Activated CD8-positive, alpha-beta memory T cell treated with anti-CD3 and anti-CD28 coated beads for 24 hours (primary cell): Measurements from ENCODE around the gene MATN4.

Source experiments
- DNase-seq: peaks from one replicate; pipeline ENCODE4 v3.0.0-alpha.2; 2020

Gene MATN4

GRCh38 chr20:45288376-45288775, 19.7 kb downstream of the MATN4 start:
- peak; percentile 43 for DNase-seq

DNA sequence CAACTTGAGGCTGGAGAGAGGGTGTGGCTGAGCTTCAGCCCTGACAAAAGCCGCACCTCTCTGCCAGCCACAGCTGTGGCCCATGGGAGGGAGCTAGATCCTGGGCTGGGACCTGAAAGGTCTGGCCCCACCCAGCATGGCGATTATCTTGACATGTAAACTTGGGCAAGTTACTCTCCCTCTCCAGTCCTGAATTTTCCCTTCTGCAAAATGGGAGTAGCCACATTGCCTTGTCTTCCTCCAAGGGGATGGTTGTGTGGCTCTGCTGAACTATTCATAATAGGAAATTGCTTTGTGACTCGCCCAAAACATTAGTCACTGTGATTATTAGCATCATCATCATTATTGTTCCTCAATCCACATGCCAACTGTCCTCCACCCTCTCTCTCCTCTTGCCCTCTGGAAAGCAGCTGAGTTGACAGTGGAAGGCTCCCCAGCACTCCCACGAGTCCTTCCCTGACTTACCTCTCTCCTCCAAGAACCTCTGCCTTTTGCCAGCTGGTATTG, 24.5 kb downstream of the MATN4 start:
- DNase-seq, result no peak

DNA sequence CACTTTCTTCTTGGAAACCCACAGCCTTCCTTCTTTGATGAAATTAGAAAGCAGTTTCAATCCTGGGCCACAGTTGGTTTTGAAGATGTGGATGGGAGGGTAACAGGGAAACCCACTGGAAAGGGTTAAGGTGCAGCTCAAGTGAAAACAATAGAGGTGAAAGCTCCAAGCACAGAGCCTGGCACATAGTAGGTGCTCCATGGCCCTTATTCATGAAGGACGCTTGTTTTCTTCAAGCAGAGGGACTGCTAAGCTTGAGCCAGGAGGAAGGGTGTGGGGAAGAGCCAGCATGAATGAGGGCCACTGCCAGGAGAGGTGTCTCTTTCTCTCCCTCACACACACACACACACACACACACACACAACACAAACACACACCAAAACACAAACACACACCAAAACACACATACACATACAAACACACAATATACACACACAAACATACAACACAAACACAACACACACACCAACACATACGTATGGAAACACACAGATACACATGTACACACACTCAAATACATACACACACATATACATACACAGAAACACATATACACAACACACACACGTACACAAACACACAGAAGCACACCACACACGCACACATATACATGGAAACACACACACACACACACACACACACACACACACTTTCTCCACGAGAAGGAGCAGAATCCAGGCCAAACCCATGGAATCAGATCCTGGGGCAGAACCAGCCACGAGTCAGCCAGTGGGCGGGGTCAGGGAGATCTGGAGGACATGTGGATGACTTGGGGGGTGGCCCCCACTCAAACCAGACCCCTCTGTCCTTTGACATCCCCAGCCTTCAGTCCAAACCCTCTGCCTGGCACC, 25.2 kb downstream of the MATN4 start:
- DNase-seq, result no peak

GRCh38 chr20:45279992-45280391, 28.1 kb downstream of the MATN4 start:
- DNase-seq, result no peak

- no peak for DNase-seq
Measured at GRCh38 chr20:45275338-45275737, 32.8 kb downstream of the MATN4 start.

DNA sequence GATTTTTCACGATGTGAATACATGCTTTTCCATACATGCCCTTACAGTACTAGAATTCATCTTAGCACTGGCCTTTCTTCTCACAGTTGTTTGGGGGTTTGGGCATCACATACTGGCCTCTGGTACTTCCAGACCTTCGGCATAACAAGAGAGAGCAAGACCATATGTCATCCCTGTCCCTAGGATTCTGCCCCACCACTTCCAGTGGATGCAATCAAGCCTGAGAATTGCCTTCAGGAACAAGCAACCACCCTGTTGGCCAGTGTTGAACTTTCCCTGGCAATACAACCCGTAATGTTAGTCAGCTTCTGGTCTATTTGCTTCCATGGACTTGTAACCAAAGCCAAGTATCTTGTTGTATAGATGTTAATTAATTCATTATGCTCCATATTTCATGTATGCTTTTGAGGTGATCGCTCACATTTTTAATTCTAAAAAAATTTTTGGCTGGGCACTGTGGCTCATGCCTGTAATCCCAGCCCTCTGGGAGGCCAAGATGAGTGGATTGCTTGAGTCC, 38.3 kb downstream of the MATN4 start:
- DNase-seq, result no peak

GRCh38 chr20:45269056-45269455, 39.0 kb downstream of the MATN4 start:
- DNase-seq, result no peak

DNA sequence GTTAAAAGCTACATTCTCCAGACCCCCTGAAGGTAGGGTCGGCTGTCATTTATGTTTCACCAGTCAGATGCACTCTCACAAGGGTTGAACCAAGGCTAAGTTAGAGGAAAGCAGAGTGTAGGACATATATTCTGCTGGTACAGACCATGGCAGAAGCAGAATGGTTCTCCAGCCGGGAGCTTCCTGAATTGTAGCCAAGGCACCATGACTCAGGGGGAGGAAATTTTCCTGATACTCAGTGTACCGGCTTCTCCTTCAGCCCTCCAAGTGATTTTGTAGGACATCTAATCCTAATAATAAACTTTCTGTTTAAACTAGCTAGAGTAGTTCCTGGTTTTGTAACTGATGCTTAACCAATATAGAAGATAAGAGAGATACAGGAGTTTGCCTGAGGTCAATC, 39.6 kb downstream of the MATN4 start:
- no peak for DNase-seq

- DNase-seq, result no peak
Measured at GRCh38 chr20:45266977-45267376, 41.1 kb downstream of the MATN4 start.

DNA sequence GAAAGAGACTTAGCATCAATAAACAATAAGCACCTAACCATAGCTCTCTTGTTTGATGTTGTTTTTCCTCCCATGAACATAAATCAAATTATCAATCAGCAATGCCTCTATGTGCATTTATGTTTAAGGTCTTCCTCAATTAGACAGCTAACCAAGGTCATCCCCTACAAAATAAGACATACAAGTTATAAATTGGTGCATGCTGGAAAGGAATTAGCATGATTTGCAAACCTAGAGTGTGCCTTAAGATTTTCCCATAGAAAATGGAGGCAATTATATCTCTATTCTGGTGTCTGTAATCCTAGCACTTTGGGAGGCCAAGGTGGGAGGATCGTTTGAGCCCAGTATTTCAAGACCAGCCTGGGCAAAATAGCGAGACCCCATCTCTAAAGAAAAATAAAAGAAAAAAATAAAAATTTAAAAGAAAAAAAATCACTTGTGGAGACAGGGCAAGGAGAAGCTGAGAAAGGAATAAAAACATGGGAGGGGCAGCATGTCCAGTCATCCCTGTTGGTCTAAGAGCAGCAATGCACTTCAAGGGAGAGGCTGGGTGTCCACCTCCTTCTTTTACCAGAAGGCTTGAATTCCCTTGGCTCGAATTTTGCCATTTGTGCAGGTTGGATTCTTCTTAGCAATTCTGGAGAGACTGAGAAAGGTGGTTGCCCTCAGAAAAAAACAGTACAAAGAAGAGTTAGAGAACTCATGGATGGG, 44.4 kb downstream of the MATN4 start:
- DNase-seq, result no peak

DNA sequence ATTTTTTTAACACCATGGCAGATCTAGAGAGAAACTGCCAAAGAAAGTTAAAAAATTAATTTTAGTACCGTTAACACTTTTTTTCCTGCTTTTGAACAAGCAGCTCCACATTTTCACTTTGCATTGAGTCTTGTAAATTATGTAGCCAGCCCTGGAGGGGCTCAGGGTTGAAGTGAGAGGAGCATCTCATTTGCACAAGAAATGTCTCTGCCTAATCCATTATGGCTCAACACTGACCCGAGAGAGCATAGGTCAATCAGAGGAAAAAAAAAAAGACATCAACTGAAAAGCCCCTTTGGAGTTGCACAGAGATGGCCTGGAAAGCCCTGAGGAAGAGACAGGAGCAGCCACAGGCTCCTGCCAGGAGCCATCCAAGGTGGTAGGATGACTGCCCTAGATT, 49.4 kb downstream of the MATN4 start:
- no peak for DNase-seq

DNA sequence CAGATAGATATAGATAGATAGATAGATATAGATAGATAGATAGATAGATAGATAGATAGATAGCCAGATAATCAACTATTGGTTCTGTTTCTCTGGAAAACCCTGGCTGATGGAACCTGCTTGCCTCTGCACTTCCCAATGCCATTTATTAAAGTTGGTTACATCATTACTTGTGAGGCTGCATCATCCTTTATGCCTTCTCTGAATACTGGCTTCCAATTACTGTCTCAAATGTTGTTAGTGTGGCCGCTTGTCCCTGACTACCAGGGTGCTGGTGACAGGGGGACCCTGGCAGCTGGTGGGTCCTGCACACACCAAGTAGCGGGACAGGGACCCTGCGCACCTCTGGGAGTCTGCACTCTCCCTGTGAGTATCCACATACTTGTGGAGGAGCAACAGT, 49.8 kb downstream of the MATN4 start:
- no peak for DNase-seq

DNA sequence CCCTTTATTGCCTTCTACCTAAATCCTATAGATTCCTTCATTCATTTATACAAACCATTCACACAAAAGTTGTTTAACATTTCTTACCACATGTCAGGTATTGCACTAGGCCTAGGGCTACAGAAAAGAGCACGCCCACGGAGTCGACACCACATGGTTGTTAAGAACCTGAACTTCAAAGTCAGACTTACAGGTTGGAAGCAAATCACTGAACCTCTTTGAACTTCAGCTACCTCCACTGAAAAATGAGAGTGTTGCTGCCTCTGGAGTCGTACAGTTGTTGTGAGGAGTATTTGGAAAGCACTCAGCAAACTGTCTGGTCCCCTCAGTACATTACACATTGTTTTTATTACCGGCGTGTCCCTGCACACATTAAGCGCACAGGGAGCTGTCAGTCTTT, 50.4 kb downstream of the MATN4 start:
- DNase-seq, result no peak

- no peak for DNase-seq
Measured at GRCh38 chr20:45257161-45257560, 50.9 kb downstream of the MATN4 start.

DNA sequence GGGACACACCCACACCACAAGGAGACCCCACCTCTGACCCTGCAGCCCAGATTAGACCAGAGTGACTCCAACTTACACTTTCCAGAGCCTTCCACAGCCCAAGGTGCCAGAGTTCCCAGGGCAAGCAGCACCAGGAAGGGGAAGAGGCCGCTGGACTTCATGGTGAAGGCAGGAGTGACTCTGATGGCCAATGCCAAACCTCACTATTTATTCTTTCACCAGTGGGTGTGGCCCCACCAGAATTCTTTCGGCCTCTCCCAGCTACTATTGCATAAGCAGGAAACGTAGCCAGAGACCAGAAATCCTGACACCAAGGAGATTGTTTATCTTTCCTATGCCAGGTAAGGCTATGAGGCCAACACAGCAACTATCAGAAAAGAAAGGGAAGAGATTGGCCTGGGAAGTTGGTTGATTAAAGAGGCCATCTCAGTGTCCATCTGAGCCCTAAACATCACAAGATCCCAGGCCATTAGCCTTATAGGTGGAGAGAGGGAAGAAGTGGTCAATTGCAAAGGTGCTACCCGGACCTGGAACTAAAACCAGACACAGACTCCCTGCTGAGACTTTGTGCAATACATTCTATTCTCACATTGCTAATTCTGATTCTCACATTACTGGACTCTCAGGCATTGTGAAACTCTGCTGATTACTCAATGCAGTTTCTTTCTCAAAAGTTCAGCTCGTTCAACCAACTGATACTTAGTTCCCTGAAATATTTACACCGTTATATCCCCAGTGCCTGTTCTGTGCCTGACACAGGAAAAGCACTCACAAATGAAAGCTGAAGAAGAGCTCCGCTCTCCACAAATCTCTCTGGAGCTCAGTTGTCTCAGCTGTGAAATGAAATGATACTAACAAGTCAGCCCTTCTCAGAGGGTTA, 53.5 kb downstream of the MATN4 start, which contains the start of gene SLPI:
Gene SLPI (minus strand): TSS at position 182 of the 880 bp plus-strand sequence. CDS start 21 bp downstream, at position 161.
- DNase-seq, result no peak

- DNase-seq, result no peak
Measured at GRCh38 chr20:45253261-45253660, 54.8 kb downstream of the MATN4 start.

DNA sequence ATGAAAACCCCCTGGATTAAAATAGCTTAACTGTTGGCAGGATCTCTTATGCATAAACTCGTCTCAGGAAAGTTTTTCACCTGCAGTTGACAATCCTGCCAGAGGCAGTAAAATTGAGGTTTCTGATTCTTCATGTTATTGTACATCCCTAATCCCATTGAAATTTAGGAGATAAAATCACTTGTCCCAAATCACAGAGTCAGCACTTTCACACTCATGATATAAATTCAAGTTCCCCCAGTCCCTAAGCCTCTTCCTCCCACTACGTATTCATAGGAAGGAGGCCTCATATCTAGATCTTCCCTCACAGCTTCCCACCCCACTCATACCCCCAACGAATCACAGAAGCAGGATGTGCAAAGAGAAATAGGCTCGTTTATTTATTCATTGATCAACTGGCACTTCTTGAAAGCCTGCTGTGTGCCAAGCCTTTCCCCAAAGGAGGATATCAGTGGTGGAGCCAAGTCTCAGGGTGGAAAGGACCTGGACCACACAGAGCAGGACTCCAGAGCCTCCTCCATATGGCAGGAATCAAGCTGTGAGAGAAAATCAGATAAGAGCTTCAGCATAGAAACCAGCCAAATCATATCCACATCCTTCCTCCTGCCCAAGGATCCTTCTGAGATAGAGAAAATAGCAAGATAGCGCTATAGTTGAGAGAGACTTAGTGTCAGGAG, 56.1 kb downstream of the MATN4 start:
- no peak for DNase-seq

GRCh38 chr20:45248609-45249008, 59.5 kb downstream of the MATN4 start:
- no peak for DNase-seq

GRCh38 chr20:45247865-45248264, 60.2 kb downstream of the MATN4 start:
- DNase-seq, result no peak

- DNase-seq, result no peak
Measured at GRCh38 chr20:45246109-45246508, 62.0 kb downstream of the MATN4 start.
